Right lobe of liver (tissue), 4 donors: ENCODE measurements around the gene CDH4.

Experiments used
- POLR2A ChIP-seq: fragments of 450-650 bp; IDR thresholded peaks from one replicate; pipeline ENCODE4 v1.6.1; 2017; ENCODE audit warnings: antibody characterized with exemption, mild to moderate bottlenecking
- TF ChIP-seq, protein P1 (sequence below), 4 donors: fragments of 200-600 bp in 3 of 4; fragments of 450-650 bp in 1 of 4; IDR thresholded peaks; one replicate each; pipeline versions ENCODE4 v1.5.1 to v1.8.0; 2016 to 2022; ENCODE audit warnings: antibody characterized with exemption in 4 of 4, mild to moderate bottlenecking in 2 of 4
- donor health status: DM: no; HTN: no; CAD: no.
- donor health status: DM: no; HTN: no; CAD: no.
- donor health status: DM: no; HTN: yes; CAD: no.

DNA sequence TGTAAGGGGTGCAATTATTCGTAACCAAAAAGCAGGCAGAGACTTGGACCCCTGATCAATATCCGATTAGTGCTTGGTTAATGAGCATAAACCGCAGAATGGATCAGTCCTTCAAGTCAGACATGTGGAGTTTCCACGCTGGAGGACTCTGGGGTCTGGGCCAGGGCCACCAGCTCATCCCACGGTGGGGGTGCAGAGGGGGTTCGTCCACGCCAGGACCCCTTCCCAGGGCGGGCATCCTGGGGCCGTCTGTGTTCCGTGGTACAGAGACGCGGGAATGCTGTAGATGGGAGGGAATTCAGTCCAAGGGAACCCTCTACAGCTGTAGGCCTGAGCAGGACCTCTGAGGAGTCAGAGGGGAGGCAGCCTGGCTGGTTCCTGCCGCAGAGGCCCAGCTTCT lies 615.9 kb downstream of the CDH4 start:
- TF ChIP-seq, protein P1, sequence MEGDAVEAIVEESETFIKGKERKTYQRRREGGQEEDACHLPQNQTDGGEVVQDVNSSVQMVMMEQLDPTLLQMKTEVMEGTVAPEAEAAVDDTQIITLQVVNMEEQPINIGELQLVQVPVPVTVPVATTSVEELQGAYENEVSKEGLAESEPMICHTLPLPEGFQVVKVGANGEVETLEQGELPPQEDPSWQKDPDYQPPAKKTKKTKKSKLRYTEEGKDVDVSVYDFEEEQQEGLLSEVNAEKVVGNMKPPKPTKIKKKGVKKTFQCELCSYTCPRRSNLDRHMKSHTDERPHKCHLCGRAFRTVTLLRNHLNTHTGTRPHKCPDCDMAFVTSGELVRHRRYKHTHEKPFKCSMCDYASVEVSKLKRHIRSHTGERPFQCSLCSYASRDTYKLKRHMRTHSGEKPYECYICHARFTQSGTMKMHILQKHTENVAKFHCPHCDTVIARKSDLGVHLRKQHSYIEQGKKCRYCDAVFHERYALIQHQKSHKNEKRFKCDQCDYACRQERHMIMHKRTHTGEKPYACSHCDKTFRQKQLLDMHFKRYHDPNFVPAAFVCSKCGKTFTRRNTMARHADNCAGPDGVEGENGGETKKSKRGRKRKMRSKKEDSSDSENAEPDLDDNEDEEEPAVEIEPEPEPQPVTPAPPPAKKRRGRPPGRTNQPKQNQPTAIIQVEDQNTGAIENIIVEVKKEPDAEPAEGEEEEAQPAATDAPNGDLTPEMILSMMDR (IDR thresholded peaks at IDR 0.05) = no peak
- TF ChIP-seq POLR2A = no peak
